Right atrium auricular region (tissue), 2 donors: ENCODE results near the gene PPP4R3A. TPM values are rescaled to one million over a fixed set of nuclear protein-coding genes. Genes with fewer than 3 reads are reported as not detected.

Experiments used
- DNase-seq: peaks from one replicate; pipeline ENCODE4 v3.0.0-alpha.2; 2019; ENCODE audit warnings: low spot score
- H3K27ac ChIP-seq, 2 donors: fragments of 200-600 bp; sonication (generic); 1 replicate in 1 of 2; 2 replicates in 1 of 2; pipeline ENCODE4 v1.5.1; 2016 to 2019
- H3K27me3 ChIP-seq, 2 donors: fragments of 200-600 bp; sonication (generic); one replicate each; pipeline versions ENCODE4 v1.5.1 to v1.6.0; 2017 to 2019
- H3K36me3 ChIP-seq: fragments of 200-600 bp; sonication (generic); one replicate; pipeline ENCODE4 v1.5.1; 2016
- H3K4me1 ChIP-seq, 2 donors: fragments of 200-600 bp; sonication (generic); one replicate each; pipeline versions ENCODE4 v1.5.1 to v1.6.0; 2017 to 2019
- H3K4me3 ChIP-seq, 2 donors: fragments of 200-600 bp; sonication (generic); 1 replicate in 1 of 2; 2 replicates in 1 of 2; pipeline ENCODE4 v1.5.1; 2017 to 2019; ENCODE audit warnings: mild to moderate bottlenecking in 1 of 2, moderate library complexity in 1 of 2
- H3K9me3 ChIP-seq, 2 donors: fragments of 200-600 bp; sonication (generic); one replicate each; pipeline ENCODE4 v1.5.1; 2019
- CTCF ChIP-seq, 2 donors: fragments of 200-600 bp; sonication (generic); IDR thresholded peaks; one replicate each; pipeline ENCODE4 v1.5.1; 2019; ENCODE audit warnings: antibody characterized with exemption in 2 of 2
- total RNA-seq, 2 donors: library from RNA; depleted of rRNA; stranded (reverse); fragments of >200 nt; gene quantifications; one replicate each; pipeline ENCODE4 v1.1.0, GENCODE V29; 2016

PPP4R3A gene
- total RNA-seq, 2 donors from 2014 or later, result 40.2 to 48.0 TPM

DNA sequence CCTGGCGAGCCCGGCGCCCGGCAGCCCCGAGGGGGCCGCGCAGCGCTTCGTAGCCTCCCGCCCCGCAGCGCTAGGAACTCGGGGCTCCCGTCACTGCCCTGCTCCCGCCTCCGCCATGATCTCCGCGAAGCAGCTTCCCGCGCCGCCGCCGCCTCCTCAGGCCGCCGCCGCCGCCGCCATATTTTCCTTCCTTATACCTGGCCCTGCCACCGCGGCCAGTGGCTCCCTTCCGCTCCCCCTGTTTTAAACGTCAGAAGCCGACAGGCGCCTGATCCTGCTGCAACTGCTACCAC is 286 bp downstream of the PPP4R3A start:
- Histone ChIP-seq H3K36me3 (peaks cover 3% of the 10 kb centered on the region), H3K9me3 (no peaks in the 10 kb centered on the region), H3K4me1 (peaks cover 0 to 26% of the 10 kb centered on the region in 2 donors), H3K27me3 (no peaks in the 10 kb centered on the region), H3K27ac (peak overlapping the region; percentile 98 to 100), H3K4me3 (peak overlapping the region; percentile 97)
- no peak for TF ChIP-seq CTCF (IDR thresholded peaks at IDR 0.05)
- no peak for DNase-seq

DNA sequence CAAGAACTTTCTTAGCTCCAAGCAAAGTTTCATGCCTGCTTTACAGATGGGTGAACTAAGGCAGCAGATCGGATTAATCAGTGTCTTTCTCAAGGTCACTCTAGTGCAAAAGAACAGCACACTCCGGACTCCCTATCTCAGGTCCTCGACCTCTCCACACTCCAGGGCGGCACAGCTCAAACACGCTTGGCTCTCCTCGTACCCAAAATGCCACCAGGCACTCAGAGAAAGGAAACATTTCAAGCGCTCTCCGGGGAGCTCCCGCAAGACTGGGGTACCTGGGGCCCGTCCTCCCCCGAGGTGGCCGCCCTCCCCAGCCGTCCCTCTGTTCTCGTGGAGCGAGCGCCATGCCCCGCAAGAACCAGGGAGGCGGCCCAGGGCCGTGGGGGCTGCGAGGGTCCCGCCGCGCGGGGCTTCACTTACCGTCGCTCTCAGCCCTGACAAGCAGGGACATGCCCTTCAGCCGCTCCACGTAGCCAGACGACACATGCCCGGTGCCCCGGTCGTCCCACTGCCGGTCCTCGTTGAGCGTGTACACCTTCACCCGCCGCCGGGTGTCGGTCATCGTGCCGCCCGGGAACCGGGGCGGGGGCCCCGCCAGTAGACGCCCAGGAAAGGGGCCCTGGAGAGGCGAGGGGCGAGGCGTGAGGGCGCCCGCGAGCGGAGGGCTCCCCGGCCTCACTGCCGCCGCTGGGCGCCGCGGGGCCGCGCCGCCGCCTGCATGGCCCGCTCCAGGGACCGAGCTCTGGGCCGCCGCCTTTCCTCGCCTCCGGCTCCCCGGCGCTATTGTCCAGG is 830 bp downstream of the PPP4R3A start:
- no peak for TF ChIP-seq CTCF (IDR thresholded peaks at IDR 0.05)
- Histone ChIP-seq H3K27me3 (no peaks in the 10 kb centered on the region), H3K36me3 (peaks cover 6% of the 10 kb centered on the region), H3K9me3 (no peaks in the 10 kb centered on the region), H3K27ac (peak overlapping the region; percentile 98 to 100), H3K4me3 (peak overlapping the region; percentile 97), H3K4me1 (peaks cover 0 to 29% of the 10 kb centered on the region in 2 donors)
- no peak for DNase-seq

GRCh38 chr14:91508105-91508504 is 2.0 kb downstream of the PPP4R3A start:
- peaks cover 0 to 32% of the 10 kb centered on the region in 2 donors for H3K4me1 ChIP-seq

DNA sequence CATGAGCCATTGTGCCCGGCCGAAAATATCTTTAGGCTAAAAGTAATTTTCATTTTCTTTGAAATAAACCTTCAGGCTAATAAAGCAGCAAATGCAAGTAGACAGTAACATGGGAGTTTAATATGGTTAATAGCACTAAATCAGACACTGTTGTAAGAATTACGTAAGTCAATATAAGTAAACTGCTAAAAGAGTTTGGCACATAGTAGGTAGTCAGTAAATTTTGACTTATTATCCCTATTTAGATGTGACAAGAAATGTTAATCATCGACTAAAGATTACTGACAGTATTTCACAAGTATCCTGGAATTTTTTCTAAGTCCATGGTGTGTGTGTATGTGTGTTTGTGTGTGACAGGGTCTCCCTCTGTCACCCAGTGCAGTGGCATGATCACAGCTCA is 3.9 kb downstream of the PPP4R3A start:
- Histone ChIP-seq H3K36me3 (peaks cover 17% of the 10 kb centered on the region), H3K9me3 (no peaks in the 10 kb centered on the region), H3K27ac (no peak overlapping the region), H3K27me3 (no peaks in the 10 kb centered on the region), H3K4me1 (peaks cover 0 to 41% of the 10 kb centered on the region in 2 donors), H3K4me3 (no peak overlapping the region)
- TF ChIP-seq CTCF (IDR thresholded peaks at IDR 0.05), result no peak
- DNase-seq, result no peak

More at GRCh38 chr14:91508105-91508504, 2.0 kb downstream of the PPP4R3A start:
- H3K36me3 ChIP-seq, result peaks cover 17% of the 10 kb centered on the region
- no peaks in the 10 kb centered on the region for H3K9me3 ChIP-seq
- H3K27me3 ChIP-seq, result no peaks in the 10 kb centered on the region
- peak overlapping the region; percentile 98 to 100 for H3K27ac ChIP-seq
- TF ChIP-seq CTCF (IDR thresholded peaks at IDR 0.05), result no peak
- peak overlapping the region; percentile 97 for H3K4me3 ChIP-seq
- DNase-seq, result no peak

GRCh38 chr14:91503000-91503504 is 7.1 kb downstream of the PPP4R3A start:
- H3K36me3 ChIP-seq, result peaks cover 17% of the 10 kb centered on the region
- H3K27ac ChIP-seq, result no peak overlapping the region
- no peaks in the 10 kb centered on the region for H3K27me3 ChIP-seq
- H3K9me3 ChIP-seq, result no peaks in the 10 kb centered on the region
- TF ChIP-seq CTCF (IDR thresholded peaks at IDR 0.05), result no peak
- peaks cover 0 to 53% of the 10 kb centered on the region in 2 donors for H3K4me1 ChIP-seq
- no peak for DNase-seq
- no peak overlapping the region for H3K4me3 ChIP-seq
